ENCODE results near the gene PLEKHN1. TPM values are rescaled to one million over a fixed set of nuclear protein-coding genes. Genes with fewer than 3 reads are reported as not detected.

PLEKHN1 gene
- total and polyA plus RNA-seq, 8 donors: 0.11 to 5.1 (median 0.55) TPM

DNA sequence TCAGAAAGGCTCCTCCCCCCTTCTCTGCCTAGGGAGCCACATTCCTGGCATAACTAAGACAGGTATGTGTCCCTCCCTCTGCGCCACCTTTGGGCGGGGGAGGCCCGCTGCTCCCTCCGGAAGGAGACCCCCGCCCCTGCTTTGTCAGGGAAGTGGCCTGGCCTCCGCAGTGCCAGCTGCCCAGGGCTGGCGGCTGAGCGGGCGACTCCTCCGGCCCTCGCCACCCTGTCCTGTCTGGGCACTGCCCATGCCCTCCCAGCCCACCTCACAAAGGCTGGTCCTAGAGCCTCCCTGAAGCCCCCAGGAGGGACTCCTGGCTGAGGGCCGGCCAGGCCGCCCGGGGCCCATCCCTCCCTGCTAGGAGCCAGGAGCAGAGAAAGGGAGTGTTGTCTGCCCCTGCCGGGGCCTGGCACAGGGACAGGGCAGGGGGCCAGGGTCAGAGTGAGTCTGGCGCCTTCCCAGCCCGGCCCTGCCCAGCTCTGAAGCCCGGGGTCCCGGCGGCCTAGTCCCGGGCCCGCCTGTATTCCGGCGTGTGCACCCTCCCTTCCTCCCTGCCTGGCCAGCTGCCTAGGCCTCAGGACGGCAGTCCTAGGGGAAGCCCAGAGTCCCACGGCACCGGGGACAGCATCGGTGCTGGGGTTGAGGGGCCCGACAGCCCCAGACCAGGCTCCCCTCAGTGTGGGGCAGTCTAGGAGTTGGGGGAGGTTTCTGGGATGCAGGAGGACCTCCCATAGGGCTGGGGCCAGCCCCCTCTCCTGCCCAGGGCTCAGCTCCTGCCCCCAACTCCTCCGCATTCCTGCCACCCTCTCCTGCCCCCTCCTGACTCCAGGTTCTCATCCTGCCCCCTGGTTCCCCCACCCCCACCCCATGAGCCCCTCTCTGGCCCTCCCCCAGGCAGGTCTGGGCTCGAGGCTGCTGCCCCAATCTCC is 58.8 kb downstream of the PLEKHN1 start:
- H3K4me1 ChIP-seq: peaks cover 13 to 49% of the 10 kb centered on the region in 2 donors
- H3K27ac ChIP-seq: peak overlapping the region; percentile 66 to 70
- no peaks in the 10 kb centered on the region for H3K9me3 ChIP-seq
- peak overlapping the region; percentile 6 to 15 for H3K4me3 ChIP-seq
- intact Hi-C loops (cut with DNase I): no loop called here
- peak; percentile 81 for ATAC-seq
- H3K36me3 ChIP-seq: no peaks in the 10 kb centered on the region
- peaks cover 0 to 36% of the 10 kb centered on the region in 2 donors for H3K27me3 ChIP-seq
- DNase-seq: peak in 3 of 4 donors; percentile 80 to 90 (median 82)
- TF ChIP-seq, protein P1, sequence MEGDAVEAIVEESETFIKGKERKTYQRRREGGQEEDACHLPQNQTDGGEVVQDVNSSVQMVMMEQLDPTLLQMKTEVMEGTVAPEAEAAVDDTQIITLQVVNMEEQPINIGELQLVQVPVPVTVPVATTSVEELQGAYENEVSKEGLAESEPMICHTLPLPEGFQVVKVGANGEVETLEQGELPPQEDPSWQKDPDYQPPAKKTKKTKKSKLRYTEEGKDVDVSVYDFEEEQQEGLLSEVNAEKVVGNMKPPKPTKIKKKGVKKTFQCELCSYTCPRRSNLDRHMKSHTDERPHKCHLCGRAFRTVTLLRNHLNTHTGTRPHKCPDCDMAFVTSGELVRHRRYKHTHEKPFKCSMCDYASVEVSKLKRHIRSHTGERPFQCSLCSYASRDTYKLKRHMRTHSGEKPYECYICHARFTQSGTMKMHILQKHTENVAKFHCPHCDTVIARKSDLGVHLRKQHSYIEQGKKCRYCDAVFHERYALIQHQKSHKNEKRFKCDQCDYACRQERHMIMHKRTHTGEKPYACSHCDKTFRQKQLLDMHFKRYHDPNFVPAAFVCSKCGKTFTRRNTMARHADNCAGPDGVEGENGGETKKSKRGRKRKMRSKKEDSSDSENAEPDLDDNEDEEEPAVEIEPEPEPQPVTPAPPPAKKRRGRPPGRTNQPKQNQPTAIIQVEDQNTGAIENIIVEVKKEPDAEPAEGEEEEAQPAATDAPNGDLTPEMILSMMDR (IDR thresholded peaks at IDR 0.05): no peak

Other genes with a start within 250 kb of the PLEKHN1 start
- 10 to 100 TPM in 1 of 2 donors, 1 to 10 TPM in 1; 7.1 to 49.7 TPM for gene SAMD11, start 42.6 kb upstream of the PLEKHN1 start, total RNA-seq
- 10 to 100 TPM; 24.6 to 61.5 (median 28.0) TPM for gene SAMD11, start 42.6 kb upstream of the PLEKHN1 start, polyA plus RNA-seq (ENCODE audit: insufficient read length in 6 of 6)
- gene NOC2L, start 7.2 kb upstream of the PLEKHN1 start, total RNA-seq: 10 to 100 TPM; 44.9 to 76.8 TPM
- 10 to 100 TPM; 49.3 to 63.0 (median 55.2) TPM for gene NOC2L, start 7.2 kb upstream of the PLEKHN1 start, polyA plus RNA-seq (ENCODE audit: insufficient read length in 6 of 6)
- 10 to 100 TPM; 11.8 to 17.9 TPM for gene KLHL17, start 5.9 kb upstream of the PLEKHN1 start, total RNA-seq
- gene KLHL17, start 5.9 kb upstream of the PLEKHN1 start, polyA plus RNA-seq (ENCODE audit: insufficient read length in 6 of 6): 10 to 100 TPM in 4 of 6 donors, 1 to 10 TPM in 2; 8.3 to 16.8 (median 11.2) TPM
- not detected for gene PERM1, start 15.6 kb downstream of the PLEKHN1 start, total RNA-seq
- gene PERM1, start 15.6 kb downstream of the PLEKHN1 start, polyA plus RNA-seq (ENCODE audit: insufficient read length in 6 of 6): under 1 TPM in 4 of 6 donors, not detected in 2; 0.27 to 0.45 (median 0.36) TPM
- 10 to 100 TPM; 25.6 to 37.5 TPM for gene HES4, start 33.6 kb downstream of the PLEKHN1 start, total RNA-seq
- 10 to 100 TPM in 2 of 6 donors, 1 to 10 TPM in 4; 4.4 to 11.7 (median 8.7) TPM for gene HES4, start 33.6 kb downstream of the PLEKHN1 start, polyA plus RNA-seq (ENCODE audit: insufficient read length in 6 of 6)
- gene ISG15, start 47.0 kb downstream of the PLEKHN1 start, total RNA-seq: 10 to 100 TPM; 75.4 to 90.0 TPM
- 10 to 100 TPM in 5 of 6 donors, 1 to 10 TPM in 1; 8.3 to 18.5 (median 13.4) TPM for gene ISG15, start 47.0 kb downstream of the PLEKHN1 start, polyA plus RNA-seq (ENCODE audit: insufficient read length in 6 of 6)
- 100 to 1,000 TPM in 1 of 2 donors, 10 to 100 TPM in 1; 96.8 to 208 TPM for gene AGRN, start 53.6 kb downstream of the PLEKHN1 start, total RNA-seq
- gene AGRN, start 53.6 kb downstream of the PLEKHN1 start, polyA plus RNA-seq (ENCODE audit: insufficient read length in 6 of 6): 100 to 1,000 TPM; 125 to 194 (median 149) TPM
- gene RNF223, start 107.8 kb downstream of the PLEKHN1 start, total RNA-seq: 1 to 10 TPM; 1.2 to 1.7 TPM
- gene RNF223, start 107.8 kb downstream of the PLEKHN1 start, polyA plus RNA-seq (ENCODE audit: insufficient read length in 6 of 6): under 1 TPM; 0.13 to 0.31 (median 0.16) TPM
- 10 to 100 TPM in 1 of 2 donors, 1 to 10 TPM in 1; 8.0 to 14.0 TPM for gene C1orf159, start 149.6 kb downstream of the PLEKHN1 start, total RNA-seq
- 10 to 100 TPM in 3 of 6 donors, 1 to 10 TPM in 3; 7.7 to 16.0 (median 10.1) TPM for gene C1orf159, start 149.6 kb downstream of the PLEKHN1 start, polyA plus RNA-seq (ENCODE audit: insufficient read length in 6 of 6)
- 1 to 10 TPM in 1 of 2 donors, under 1 TPM in 1; 0.17 to 4.6 TPM for gene TTLL10, start 207.4 kb downstream of the PLEKHN1 start, total RNA-seq
- gene TTLL10, start 207.4 kb downstream of the PLEKHN1 start, polyA plus RNA-seq (ENCODE audit: insufficient read length in 6 of 6): 1 to 10 TPM in 5 of 6 donors, under 1 TPM in 1; 0.63 to 3.0 (median 1.7) TPM
- gene TNFRSF18, start 240.1 kb downstream of the PLEKHN1 start, total RNA-seq: 1 to 10 TPM; 1.1 to 1.3 TPM
- under 1 TPM; 0.38 to 0.73 (median 0.51) TPM for gene TNFRSF18, start 240.1 kb downstream of the PLEKHN1 start, polyA plus RNA-seq (ENCODE audit: insufficient read length in 6 of 6)
- 1 to 10 TPM; 2.8 to 3.5 TPM for gene TNFRSF4, start 247.7 kb downstream of the PLEKHN1 start, total RNA-seq
- 1 to 10 TPM; 2.0 to 4.5 (median 2.9) TPM for gene TNFRSF4, start 247.7 kb downstream of the PLEKHN1 start, polyA plus RNA-seq (ENCODE audit: insufficient read length in 6 of 6)

Measured in left lung (tissue), 10 donors.